ENCODE data around the gene RLBP1. TPM values are rescaled to one million over a fixed set of nuclear protein-coding genes. Genes with fewer than 3 reads are reported as not detected.
A peak's percentile ranks its signal among the peaks of the same experiment; 100 is the strongest.

Gene RLBP1
- total and polyA plus RNA-seq, 2 of the 13 experiments (the other 11 are each of a cell fraction or from before 2014, with no cell fraction given) = 0.07 TPM; not detected in 1

GRCh38 chr15:89184886-89185526, 36.4 kb downstream of the RLBP1 start:
- WGBS (ENCODE audit: low lambda C conversion rate) = 95% methylated on average over 10 of the region's 12 CpGs
- DNase-seq (ENCODE audit: low spot score) (no peak), FAIRE-seq (no peak), ATAC-seq (no peak)
- H3K9me3 ChIP-seq (ENCODE audit: low read length) = no peaks in the 10 kb centered on the region
- intact Hi-C loops (cut with micrococcal nuclease; ENCODE audit: unreplicated experiment) = no loop called here
- H4K20me1 ChIP-seq (ENCODE audit: insufficient read depth, low read length) = no peaks in the 10 kb centered on the region
- H2AFZ ChIP-seq (ENCODE audit: low read length) = no peak overlapping the region
- no peak for TF ChIP-seq HOXA7 (CRISPR knock-in tag; IDR thresholded peaks at IDR 0.05)
- TF ChIP-seq TOPORS (CRISPR knock-in tag; IDR thresholded peaks at IDR 0.05) = no peak
- TF ChIP-seq POLR2AphosphoS2 (IDR thresholded peaks at IDR 0.05; ENCODE audit: low read depth, low read length) = no peak
- TF ChIP-seq MAZ (IDR thresholded peaks at IDR 0.05; ENCODE audit: borderline replicate concordance, low read depth, low read length) = no peak
- no peak for TF ChIP-seq MAZ (CRISPR knock-in tag; IDR thresholded peaks at IDR 0.05; ENCODE audit: low read depth)
- H3K9ac ChIP-seq (ENCODE audit: insufficient read depth, low read depth, low read length) = no peak overlapping the region
- H3K79me2 ChIP-seq (ENCODE audit: insufficient read depth, low read length) = no peaks in the 10 kb centered on the region
- H3K4me2 ChIP-seq (ENCODE audit: low read depth, low read length) = no peak overlapping the region
- no peaks in the 10 kb centered on the region for H3K27me3 ChIP-seq (ENCODE audit: control insufficient read depth in 1 of 2, insufficient read depth in 2 of 2, low read length in 2 of 2)
- no peak overlapping the region for H3K27ac ChIP-seq (ENCODE audit: extremely low read length, insufficient read depth, low read length)
- CTCF ChIA-PET (ENCODE audit: low intra/inter-chr PET ratio, low total read pairs) = no interaction called here
- peaks cover 8% of the 10 kb centered on the region for H3K4me1 ChIP-seq (ENCODE audit: insufficient read depth, low read length)
- peaks cover 5 to 44% of the 10 kb centered on the region in 2 experiments; a peak in 4 of 5 replicates for H3K36me3 ChIP-seq (replicated peaks in 1 of 2; ENCODE audit: control insufficient read depth in 1 of 2, insufficient read depth in 2 of 2, low read length in 2 of 2)
- POLR2A ChIA-PET = no interaction called here
- no TSS peak for BruUV-seq (replicated peaks)
- in situ Hi-C loops (cut with HindIII; ENCODE audit: extremely low pct_ligation_motif_present, low pct_unique_long_range_greater_than_20kb) = no loop called here
- no peak overlapping the region for H3K4me3 ChIP-seq (replicated peaks in 1 of 3; ENCODE audit: insufficient read depth in 1 of 3, low read depth in 2 of 3, low read length in 3 of 3)

DNA sequence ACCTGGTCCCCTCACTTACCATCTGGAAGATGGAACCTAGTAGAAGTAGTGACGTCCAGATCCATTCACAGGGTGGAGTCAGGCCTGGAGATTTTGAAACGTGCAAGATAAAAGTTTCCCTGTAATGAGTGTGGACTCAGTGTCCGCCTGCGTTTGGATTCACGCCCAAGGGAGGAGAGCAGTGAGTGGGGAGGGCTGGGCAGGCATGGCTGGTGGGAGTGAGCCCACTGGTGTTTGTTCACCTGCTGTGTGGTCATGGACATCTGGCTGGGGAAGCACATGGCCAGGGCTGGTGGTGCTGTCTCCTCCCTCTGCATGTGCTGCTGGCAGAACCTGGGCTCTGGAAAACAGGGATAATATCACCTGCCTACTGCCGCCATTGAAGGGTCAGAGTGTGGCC, 37.0 kb downstream of the RLBP1 start:
- no peak for ATAC-seq
- intact Hi-C loops (cut with micrococcal nuclease; ENCODE audit: unreplicated experiment) = no loop called here
- no peaks in the 10 kb centered on the region for H3K9me3 ChIP-seq (ENCODE audit: low read length)
- H2AFZ ChIP-seq (ENCODE audit: low read length) = no peak overlapping the region
- no peaks in the 10 kb centered on the region for H3K27me3 ChIP-seq (ENCODE audit: control insufficient read depth in 1 of 2, insufficient read depth in 2 of 2, low read length in 2 of 2)
- in situ Hi-C loops (cut with HindIII; ENCODE audit: extremely low pct_ligation_motif_present, low pct_unique_long_range_greater_than_20kb) = no loop called here
- peaks cover 5 to 38% of the 10 kb centered on the region in 2 experiments; a peak in 4 of 5 replicates for H3K36me3 ChIP-seq (replicated peaks in 1 of 2; ENCODE audit: control insufficient read depth in 1 of 2, insufficient read depth in 2 of 2, low read length in 2 of 2)
- no TSS peak for BruUV-seq (replicated peaks)
- H4K20me1 ChIP-seq (ENCODE audit: insufficient read depth, low read length) = no peaks in the 10 kb centered on the region
- no peak for DNase-seq (ENCODE audit: low spot score)
- no peak overlapping the region for H3K4me2 ChIP-seq (ENCODE audit: low read depth, low read length)
- ChIA-PET POLR2A (no interaction called here), CTCF (ENCODE audit: low intra/inter-chr PET ratio, low total read pairs) (no interaction called here)
- H3K27ac ChIP-seq (ENCODE audit: extremely low read length, insufficient read depth, low read length) = no peak overlapping the region
- no peak for FAIRE-seq
- WGBS (ENCODE audit: low lambda C conversion rate) = 86% methylated on average over 5 of the region's 6 CpGs
- no peak overlapping the region for H3K9ac ChIP-seq (ENCODE audit: insufficient read depth, low read depth, low read length)
- H3K79me2 ChIP-seq (ENCODE audit: insufficient read depth, low read length) = no peaks in the 10 kb centered on the region
- H3K4me3 ChIP-seq (replicated peaks in 1 of 3; ENCODE audit: insufficient read depth in 1 of 3, low read depth in 2 of 3, low read length in 3 of 3) = no peak overlapping the region
- TF ChIP-seq MNT (IDR thresholded peaks at IDR 0.05) (0 out of 2 replicates have a peak, but pooled peaks have one; percentile 34), HOXD1 (CRISPR knock-in tag; IDR thresholded peaks at IDR 0.05) (no peak)
- peaks cover 8% of the 10 kb centered on the region for H3K4me1 ChIP-seq (ENCODE audit: insufficient read depth, low read length)

Data from HepG2 (cell line).